ENCODE results near the gene RRM2.

Gene RRM2

GRCh38 chr2:10145519-10146357, 23.2 kb downstream of the RRM2 start:
- TF ChIP-seq CTCF (IDR thresholded peaks at IDR 0.05), result no peak

GRCh38 chr2:10146366-10147005, 23.9 kb downstream of the RRM2 start:
- no peak for TF ChIP-seq CTCF (IDR thresholded peaks at IDR 0.05)

- TF ChIP-seq CTCF (IDR thresholded peaks at IDR 0.05), result no peak
These were observed 25.7 kb downstream of the RRM2 start for GRCh38 chr2:10148268-10148667.

- TF ChIP-seq CTCF (IDR thresholded peaks at IDR 0.05), result no peak
These were observed 27.1 kb downstream of the RRM2 start for GRCh38 chr2:10149635-10150034.

- no peak for TF ChIP-seq CTCF (IDR thresholded peaks at IDR 0.05)
These were observed 27.9 kb downstream of the RRM2 start for GRCh38 chr2:10150436-10150835.

- no peak for TF ChIP-seq CTCF (IDR thresholded peaks at IDR 0.05)
These were observed 28.9 kb downstream of the RRM2 start for GRCh38 chr2:10151462-10151861.

GRCh38 chr2:10157293-10157692, 34.8 kb downstream of the RRM2 start:
- no peak for TF ChIP-seq CTCF (IDR thresholded peaks at IDR 0.05)
